Peyer's patch (tissue), 4 donors: Measurements from ENCODE around the gene FAM117B. TPM values are rescaled to one million over a fixed set of nuclear protein-coding genes. Genes with fewer than 3 reads are reported as not detected.

Experiments used
- DNase-seq, 3 donors: peaks; one replicate each; pipeline ENCODE4 v3.0.0-alpha.2; 2017 to 2019
- H3K27ac ChIP-seq, 4 donors: fragments of 200-600 bp; sonication (generic); one replicate each; pipeline ENCODE4 v1.5.1; 2016 to 2019
- H3K27me3 ChIP-seq, 2 donors: fragments of 200-600 bp; sonication (generic); one replicate each; pipeline ENCODE4 v1.5.1; 2019
- H3K36me3 ChIP-seq, 3 donors: fragments of 200-600 bp; sonication (generic); one replicate each; pipeline ENCODE4 v1.5.1; 2016 to 2019
- H3K4me1 ChIP-seq, 4 donors: fragments of 200-600 bp; sonication (generic); one replicate each; pipeline ENCODE4 v1.5.1; 2016 to 2019
- H3K4me3 ChIP-seq, 4 donors: fragments of 200-600 bp; sonication (generic); 1 replicate in 3 of 4; 2 replicates in 1 of 4; pipeline ENCODE4 v1.5.1; 2016 to 2019; ENCODE audit warnings: mild to moderate bottlenecking in 1 of 4
- H3K9me3 ChIP-seq, 4 donors: fragments of 200-600 bp; sonication (generic); one replicate each; pipeline ENCODE4 v1.5.1; 2016 to 2019; ENCODE audit warnings: mild to moderate bottlenecking in 1 of 4
- CTCF ChIP-seq, 6 experiments: fragments of 450-650 bp in 4 of 6; fragments of 200-600 bp in 2 of 6; sonication (generic) in 1 of 6; IDR thresholded peaks; one replicate each; pipeline ENCODE4 v1.5.1; 2017 to 2019; ENCODE audit warnings: antibody characterized with exemption in 6 of 6, mild to moderate bottlenecking in 3 of 6, moderate library complexity in 1 of 6
- POLR2A ChIP-seq, 2 donors: fragments of 450-650 bp; IDR thresholded peaks; one replicate each; pipeline ENCODE4 v1.5.1; 2017; ENCODE audit warnings: antibody characterized with exemption in 2 of 2, mild to moderate bottlenecking in 2 of 2, moderate library complexity in 2 of 2
- total RNA-seq, 4 donors: library from RNA; depleted of rRNA; stranded (reverse); fragments of >200 nt; gene quantifications; one replicate each; pipeline ENCODE4 v1.1.0, GENCODE V29; 2016

Gene FAM117B
- total RNA-seq, 4 donors from 2014 or later: 10.5 to 37.1 (median 21.0) TPM

- Histone ChIP-seq H3K36me3 (no peaks in the 10 kb centered on the region), H3K27ac (peak overlapping the region; percentile 24 to 73 (median 48)), H3K4me1 (peaks cover 0 to 30% (median 5%) of the 10 kb centered on the region in 4 donors), H3K27me3 (no peaks in the 10 kb centered on the region), H3K4me3 (no peak overlapping the region), H3K9me3 (no peaks in the 10 kb centered on the region)
- TF ChIP-seq POLR2A (IDR thresholded peaks at IDR 0.05) (no peak), CTCF (IDR thresholded peaks at IDR 0.05) (no peak)
- DNase-seq: no peak
These were observed 7.8 kb downstream of the FAM117B start for GRCh38 chr2:202642567-202642966.

- H3K9me3 ChIP-seq: no peaks in the 10 kb centered on the region
- no peaks in the 10 kb centered on the region for H3K27me3 ChIP-seq
- H3K36me3 ChIP-seq: no peaks in the 10 kb centered on the region
- no peak for DNase-seq
- no peak for TF ChIP-seq POLR2A (IDR thresholded peaks at IDR 0.05)
- no peak for TF ChIP-seq CTCF (IDR thresholded peaks at IDR 0.05)
- peaks cover 0 to 25% (median 5%) of the 10 kb centered on the region in 4 donors for H3K4me1 ChIP-seq
- H3K27ac ChIP-seq: peak overlapping the region; percentile 24 to 73 (median 48)
- no peak overlapping the region for H3K4me3 ChIP-seq
These were observed 8.5 kb downstream of the FAM117B start for GRCh38 chr2:202643012-202643858.

- no peak for DNase-seq
- Histone ChIP-seq H3K4me1 (peaks cover 0 to 4% (median 0%) of the 10 kb centered on the region in 4 donors), H3K9me3 (no peaks in the 10 kb centered on the region), H3K27ac (no peak overlapping the region), H3K4me3 (no peak overlapping the region), H3K36me3 (no peaks in the 10 kb centered on the region), H3K27me3 (no peaks in the 10 kb centered on the region)
- no peak for TF ChIP-seq CTCF (IDR thresholded peaks at IDR 0.05)
- no peak for TF ChIP-seq POLR2A (IDR thresholded peaks at IDR 0.05)
These were observed 17.4 kb downstream of the FAM117B start for GRCh38 chr2:202652119-202652518.

- TF ChIP-seq POLR2A (IDR thresholded peaks at IDR 0.05) (no peak), CTCF (IDR thresholded peaks at IDR 0.05) (no peak)
These were observed 19.1 kb downstream of the FAM117B start for GRCh38 chr2:202653890-202654289.

GRCh38 chr2:202657876-202658275 lies 23.1 kb downstream of the FAM117B start:
- no peak overlapping the region for H3K4me3 ChIP-seq
- H3K36me3 ChIP-seq: no peaks in the 10 kb centered on the region
- DNase-seq: no peak
- no peak for TF ChIP-seq POLR2A (IDR thresholded peaks at IDR 0.05)
- no peak for TF ChIP-seq CTCF (IDR thresholded peaks at IDR 0.05)
- H3K27me3 ChIP-seq: no peaks in the 10 kb centered on the region
- no peaks in the 10 kb centered on the region for H3K9me3 ChIP-seq
- peaks cover 0 to 4% (median 0%) of the 10 kb centered on the region in 4 donors for H3K4me1 ChIP-seq
- H3K27ac ChIP-seq: no peak overlapping the region

More at GRCh38 chr2:202653890-202654289, 19.1 kb downstream of the FAM117B start:
- no peaks in the 10 kb centered on the region for H3K36me3 ChIP-seq
- no peaks in the 10 kb centered on the region for H3K27me3 ChIP-seq
- H3K27ac ChIP-seq: no peak overlapping the region
- H3K4me3 ChIP-seq: no peak overlapping the region
- no peak for DNase-seq
- peaks cover 0 to 4% (median 0%) of the 10 kb centered on the region in 4 donors for H3K4me1 ChIP-seq
- H3K9me3 ChIP-seq: no peaks in the 10 kb centered on the region
